Measurements from ENCODE around the gene POC1B. TPM values are rescaled to one million over a fixed set of nuclear protein-coding genes. Genes with fewer than 3 reads are reported as not detected.

Gene POC1B
- total and polyA plus RNA-seq, 12 donors: 3.3 to 18.5 (median 11.8) TPM

DNA sequence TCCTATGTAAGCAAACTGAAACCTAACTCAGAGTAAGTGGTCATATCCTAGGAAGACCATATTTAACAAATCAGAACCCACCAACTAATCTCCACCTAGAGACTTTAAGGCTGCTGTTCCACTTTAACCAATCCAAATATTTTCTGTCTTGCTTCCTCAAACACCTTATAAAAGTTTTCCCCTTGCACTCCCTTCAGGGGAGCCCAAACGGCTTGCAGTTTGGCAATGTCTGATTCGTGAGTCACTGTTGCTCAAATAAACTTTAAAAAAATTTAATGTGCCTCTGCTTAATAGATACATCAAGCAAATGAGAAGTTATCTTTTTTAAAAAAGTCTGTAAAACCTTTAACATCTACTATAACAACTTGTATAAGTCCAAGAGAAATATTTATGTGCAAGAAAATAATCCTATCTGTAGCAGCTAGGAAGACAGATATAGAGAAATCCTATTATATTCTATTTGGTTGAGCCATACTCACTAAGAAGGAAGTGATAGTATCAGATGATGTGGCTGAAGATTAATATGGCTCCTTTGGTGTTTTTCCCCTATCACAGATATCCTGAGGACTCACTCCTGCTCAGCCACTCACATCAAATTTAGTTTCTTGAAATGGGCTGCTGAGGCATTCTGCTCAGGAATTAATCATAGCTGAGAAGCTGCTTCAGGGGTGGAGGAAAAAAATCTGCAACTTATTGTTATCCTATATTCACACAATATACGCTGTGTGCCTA, 108.4 kb downstream of the POC1B start:
- DNase-seq: no peak
- intact Hi-C loops (cut with DNase I): no loop called here
- Histone ChIP-seq H3K36me3 (replicated peaks in 1 of 2) (no peaks in the 10 kb centered on the region), H3K4me3 (no peak overlapping the region), H3K27me3 (no peaks in the 10 kb centered on the region), H3K9me3 (replicated peaks in 1 of 3) (no peaks in the 10 kb centered on the region), H3K4me1 (replicated peaks in 1 of 2) (no peaks in the 10 kb centered on the region), H3K27ac (no peak overlapping the region)
- TF ChIP-seq, protein P1, sequence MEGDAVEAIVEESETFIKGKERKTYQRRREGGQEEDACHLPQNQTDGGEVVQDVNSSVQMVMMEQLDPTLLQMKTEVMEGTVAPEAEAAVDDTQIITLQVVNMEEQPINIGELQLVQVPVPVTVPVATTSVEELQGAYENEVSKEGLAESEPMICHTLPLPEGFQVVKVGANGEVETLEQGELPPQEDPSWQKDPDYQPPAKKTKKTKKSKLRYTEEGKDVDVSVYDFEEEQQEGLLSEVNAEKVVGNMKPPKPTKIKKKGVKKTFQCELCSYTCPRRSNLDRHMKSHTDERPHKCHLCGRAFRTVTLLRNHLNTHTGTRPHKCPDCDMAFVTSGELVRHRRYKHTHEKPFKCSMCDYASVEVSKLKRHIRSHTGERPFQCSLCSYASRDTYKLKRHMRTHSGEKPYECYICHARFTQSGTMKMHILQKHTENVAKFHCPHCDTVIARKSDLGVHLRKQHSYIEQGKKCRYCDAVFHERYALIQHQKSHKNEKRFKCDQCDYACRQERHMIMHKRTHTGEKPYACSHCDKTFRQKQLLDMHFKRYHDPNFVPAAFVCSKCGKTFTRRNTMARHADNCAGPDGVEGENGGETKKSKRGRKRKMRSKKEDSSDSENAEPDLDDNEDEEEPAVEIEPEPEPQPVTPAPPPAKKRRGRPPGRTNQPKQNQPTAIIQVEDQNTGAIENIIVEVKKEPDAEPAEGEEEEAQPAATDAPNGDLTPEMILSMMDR (IDR thresholded peaks at IDR 0.05): no peak
- no peak for TF ChIP-seq POLR2A (IDR thresholded peaks at IDR 0.05)
- 60 to 70% (median 66%) methylated on average over 3 of the region's 3 CpGs for WGBS, 4 donors

GRCh38 chr12:89416049-89416792, 109.6 kb downstream of the POC1B start:
- TF ChIP-seq, protein P1 (IDR thresholded peaks at IDR 0.05): no peak
- no peak for TF ChIP-seq POLR2A (IDR thresholded peaks at IDR 0.05)
- Histone ChIP-seq H3K36me3 (replicated peaks in 1 of 2) (no peaks in the 10 kb centered on the region), H3K27ac (no peak overlapping the region), H3K27me3 (no peaks in the 10 kb centered on the region), H3K4me1 (replicated peaks in 1 of 2) (no peaks in the 10 kb centered on the region), H3K9me3 (replicated peaks in 1 of 3) (no peaks in the 10 kb centered on the region), H3K4me3 (no peak overlapping the region)
- 86 to 90% (median 88%) methylated on average over 6 of the region's 6 CpGs for WGBS, 4 donors
- DNase-seq: no peak
- intact Hi-C loops (cut with DNase I): no loop called here

GRCh38 chr12:89414851-89415250, 111.0 kb downstream of the POC1B start:
- TF ChIP-seq, protein P1 (IDR thresholded peaks at IDR 0.05): no peak
- no peak for TF ChIP-seq POLR2A (IDR thresholded peaks at IDR 0.05)
- Histone ChIP-seq H3K36me3 (replicated peaks in 1 of 2) (no peaks in the 10 kb centered on the region), H3K4me1 (replicated peaks in 1 of 2) (no peaks in the 10 kb centered on the region), H3K27ac (no peak overlapping the region), H3K9me3 (replicated peaks in 1 of 3) (no peaks in the 10 kb centered on the region), H3K27me3 (no peaks in the 10 kb centered on the region), H3K4me3 (no peak overlapping the region)
- DNase-seq: no peak
- intact Hi-C loops (cut with DNase I): no loop called here
- 91 to 94% (median 93%) methylated on average over 2 of the region's 2 CpGs for WGBS, 4 donors

DNA sequence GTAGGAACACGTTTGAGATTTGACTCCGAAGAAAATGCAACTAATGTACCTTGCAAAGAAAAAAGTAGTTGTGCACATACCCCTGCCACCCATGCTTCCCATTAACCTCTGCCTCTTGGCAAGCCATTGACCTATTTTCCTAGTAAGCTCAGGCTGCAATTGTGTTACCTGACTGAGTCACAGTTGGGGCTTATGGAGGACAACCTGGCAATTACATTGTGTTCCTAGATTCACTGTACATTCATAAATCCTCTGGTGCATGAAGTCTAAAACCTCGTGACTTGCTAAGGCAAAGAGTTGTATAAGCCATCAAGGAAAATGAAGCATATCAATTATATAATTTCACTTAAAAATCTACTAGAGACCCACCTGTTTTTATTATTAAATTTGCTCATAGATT, 111.5 kb downstream of the POC1B start:
- intact Hi-C loops (cut with DNase I): no loop called here
- no peak for DNase-seq
- H3K4me3 ChIP-seq: no peak overlapping the region
- no peaks in the 10 kb centered on the region for H3K36me3 ChIP-seq (replicated peaks in 1 of 2)
- H3K27me3 ChIP-seq: no peaks in the 10 kb centered on the region
- H3K27ac ChIP-seq: no peak overlapping the region
- H3K9me3 ChIP-seq (replicated peaks in 1 of 3): no peaks in the 10 kb centered on the region
- H3K4me1 ChIP-seq (replicated peaks in 1 of 2): no peaks in the 10 kb centered on the region
- WGBS, 4 donors: 82 to 95% (median 89%) methylated on average over 3 of the region's 3 CpGs
- TF ChIP-seq POLR2A (IDR thresholded peaks at IDR 0.05): no peak
- TF ChIP-seq, protein P1 (IDR thresholded peaks at IDR 0.05): no peak
